ENCODE results near the gene GFOD1.

DNA sequence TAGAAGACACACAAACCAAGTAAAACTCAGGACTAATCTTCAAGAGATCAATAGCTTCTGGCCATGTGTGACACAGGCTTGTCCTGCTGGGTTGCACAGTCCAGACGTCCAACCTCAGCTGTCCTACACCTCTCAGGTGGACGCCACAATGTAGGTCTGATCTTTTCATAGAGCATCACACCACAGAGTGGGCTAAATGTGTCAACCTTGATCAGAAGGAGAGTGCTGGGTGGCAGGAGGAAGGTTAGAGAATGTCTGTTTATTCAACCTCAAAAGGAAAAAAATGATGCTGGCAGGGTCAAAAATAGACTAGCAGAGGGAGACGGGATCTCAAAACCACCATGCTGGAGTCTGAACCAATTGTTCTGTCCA lies 41.7 kb downstream of the GFOD1 start:
- no peak for TF ChIP-seq CTCF (IDR thresholded peaks at IDR 0.05)
- TF ChIP-seq POLR2A (IDR thresholded peaks at IDR 0.05) = no peak
- TF ChIP-seq EP300 (IDR thresholded peaks at IDR 0.05) = no peak
